Trophoblast cell (in vitro differentiated cells and primary cell): ENCODE measurements around the gene SET.
A peak's percentile ranks its signal among the peaks of the same experiment; 100 is the strongest.
"Not testable (repeated sequence)": the region's sequence is repeated elsewhere in the genome, so short reads cannot be mapped to it uniquely, and the experiment has no call there.

Source experiments
- DNase-seq, 2 donors: peaks; one replicate each; pipeline ENCODE4 v3.0.0-alpha.2; 2016
- H2AFZ ChIP-seq: 2 replicates; pipeline ENCODE4 v1.6.1; 2013; ENCODE audit warnings: low read length, moderate library complexity, mild to moderate bottlenecking; ENCODE audit not compliant: insufficient read depth, poor library complexity
- H2AK5ac ChIP-seq: 2 replicates; pipeline ENCODE4 v1.6.1; 2013; ENCODE audit warnings: mild to moderate bottlenecking, low read length
- H2BK120ac ChIP-seq: 2 replicates; pipeline ENCODE4 v1.6.1; 2013; ENCODE audit warnings: low read length, mild to moderate bottlenecking, moderate library complexity; ENCODE audit not compliant: insufficient read depth, poor library complexity
- H2BK12ac ChIP-seq: 2 replicates; pipeline ENCODE4 v1.6.1; 2013; ENCODE audit warnings: mild to moderate bottlenecking, low read length, moderate library complexity
- H2BK5ac ChIP-seq: 2 replicates; pipeline ENCODE4 v1.6.1; 2013; ENCODE audit warnings: low read length, low read depth, moderate library complexity, mild to moderate bottlenecking; ENCODE audit not compliant: poor library complexity
- H3K14ac ChIP-seq: 2 replicates; pipeline ENCODE4 v1.6.1; 2013; ENCODE audit warnings: mild to moderate bottlenecking, low read length
- H3K18ac ChIP-seq: 2 replicates; pipeline ENCODE4 v1.6.1; 2013; ENCODE audit warnings: mild to moderate bottlenecking, low read length
- H3K23ac ChIP-seq: 2 replicates; pipeline ENCODE4 v1.6.1; 2013; ENCODE audit warnings: low read length
- H3K27ac ChIP-seq: 2 replicates; pipeline ENCODE4 v1.5.1; 2013; ENCODE audit warnings: low read depth, mild to moderate bottlenecking, inconsistent platforms, low read length, moderate library complexity
- H3K27me3 ChIP-seq: 2 replicates; pipeline ENCODE4 v1.6.1; 2013; ENCODE audit warnings: inconsistent platforms, mild to moderate bottlenecking, low read length, moderate library complexity; ENCODE audit not compliant: insufficient read depth
- H3K36me3 ChIP-seq, 2 experiments: 1 replicate in 1 of 2; 2 replicates in 1 of 2; pipeline ENCODE4 v1.6.1; 2013; ENCODE audit warnings: low read length in 2 of 2, mild to moderate bottlenecking in 2 of 2, moderate library complexity in 1 of 2; ENCODE audit not compliant: insufficient read depth in 2 of 2, control insufficient read depth in 1 of 2
- H3K4ac ChIP-seq: 2 replicates; pipeline ENCODE4 v1.6.1; 2013; ENCODE audit warnings: low read depth, mild to moderate bottlenecking, low read length, moderate library complexity
- H3K4me1 ChIP-seq, 2 experiments: 1 replicate in 1 of 2; 2 replicates in 1 of 2; pipeline ENCODE4 v1.6.1; 2013; ENCODE audit warnings: low read length in 2 of 2, mild to moderate bottlenecking in 2 of 2, moderate library complexity in 1 of 2; ENCODE audit not compliant: insufficient read depth in 2 of 2, control insufficient read depth in 1 of 2
- H3K4me2 ChIP-seq: 2 replicates; pipeline ENCODE4 v1.6.1; 2013; ENCODE audit warnings: inconsistent platforms, mild to moderate bottlenecking, low read length, moderate library complexity
- H3K4me3 ChIP-seq: 2 replicates; pipeline ENCODE4 v1.5.1; 2013; ENCODE audit warnings: mild to moderate bottlenecking, low read depth, low read length, inconsistent platforms
- H3K79me1 ChIP-seq: one replicate; pipeline ENCODE4 v1.6.1; 2013; ENCODE audit warnings: low read length
- H3K79me2 ChIP-seq: 2 replicates; pipeline ENCODE4 v1.6.1; 2013; ENCODE audit warnings: low read length, mild to moderate bottlenecking; ENCODE audit not compliant: control insufficient read depth, insufficient read depth, poor library complexity
- H3K9ac ChIP-seq: 2 replicates; pipeline ENCODE4 v1.6.1; 2013; ENCODE audit warnings: mild to moderate bottlenecking, low read length
- H3K9me3 ChIP-seq: 2 replicates; pipeline ENCODE4 v1.6.1; 2013; ENCODE audit warnings: low read depth, mild to moderate bottlenecking, control low read depth, inconsistent platforms, low read length; ENCODE audit not compliant: insufficient read depth
- H4K12ac ChIP-seq: 2 replicates; pipeline ENCODE4 v1.6.1; 2013; ENCODE audit warnings: low read depth, mild to moderate bottlenecking, low read length, moderate library complexity
- H4K8ac ChIP-seq: 2 replicates; pipeline ENCODE4 v1.6.1; 2013; ENCODE audit warnings: low read depth, mild to moderate bottlenecking, low read length, moderate library complexity
- H4K91ac ChIP-seq: one replicate; pipeline ENCODE4 v1.6.1; 2013; ENCODE audit warnings: low read depth, mild to moderate bottlenecking, low read length, moderate library complexity
- WGBS: extraction: QIAGEN DNeasy Blood & Tissue Kit; methylation state at CpG from one replicate; pipeline ENCODE4 v1.1.7; 2013; ENCODE audit warnings: missing lambda C conversion rate; ENCODE audit not compliant: insufficient read length, insufficient coverage; ENCODE audit errors: extremely low coverage; 5-methylcytosine and 5-hydroxymethylcytosine counted together

The SET gene

GRCh38 chr9:128648206-128648605, 40.8 kb upstream of the SET start:
- not testable (repeated sequence) for H2AK5ac ChIP-seq
- WGBS, result no CpG with 5 or more reads among the region's 9 CpGs

GRCh38 chr9:128651798-128652197, 37.2 kb upstream of the SET start:
- no peak overlapping the region for H2AK5ac ChIP-seq
- H3K14ac ChIP-seq, result no peak overlapping the region
- H3K4me2 ChIP-seq, result no peak overlapping the region
- no peak overlapping the region for H2AFZ ChIP-seq
- H2BK120ac ChIP-seq, result no peak overlapping the region
- no peaks in the 10 kb centered on the region for H3K27me3 ChIP-seq
- no peaks in the 10 kb centered on the region for H3K9me3 ChIP-seq
- H3K36me3 ChIP-seq, result peaks cover 0 to 3% of the 10 kb centered on the region in 2 experiments
- peaks cover 4% of the 10 kb centered on the region for H3K79me2 ChIP-seq
- no peak overlapping the region for H4K91ac ChIP-seq
- no CpG with 5 or more reads among the region's 5 CpGs for WGBS
- no peak overlapping the region for H3K23ac ChIP-seq
- no peaks in the 10 kb centered on the region for H3K4me1 ChIP-seq
- H4K12ac ChIP-seq, result no peak overlapping the region
- H3K9ac ChIP-seq, result no peak overlapping the region
- no peak overlapping the region for H4K8ac ChIP-seq
- no peak overlapping the region for H3K27ac ChIP-seq
- H2BK5ac ChIP-seq, result no peak overlapping the region
- peaks cover 4% of the 10 kb centered on the region for H3K79me1 ChIP-seq
- DNase-seq, result no peak
- no peak overlapping the region for H3K18ac ChIP-seq
- no peak overlapping the region for H3K4me3 ChIP-seq
- H3K4ac ChIP-seq, result no peak overlapping the region
- no peak overlapping the region for H2BK12ac ChIP-seq

More at GRCh38 chr9:128648206-128648605, 40.8 kb upstream of the SET start:
- not testable (repeated sequence) for H3K36me3 ChIP-seq, H3K4me3 ChIP-seq, H3K79me1 ChIP-seq, H3K79me2 ChIP-seq, H4K91ac ChIP-seq, H3K4me1 ChIP-seq, H3K4ac ChIP-seq, H3K18ac ChIP-seq, H2BK5ac ChIP-seq, H2AFZ ChIP-seq, H3K9ac ChIP-seq, H3K4me2 ChIP-seq, H3K27me3 ChIP-seq, H4K8ac ChIP-seq, H3K27ac ChIP-seq, H2BK12ac ChIP-seq, H3K14ac ChIP-seq, H4K12ac ChIP-seq, H2BK120ac ChIP-seq, H3K23ac ChIP-seq, H3K9me3 ChIP-seq
- peak; percentile 69 to 89 for DNase-seq

GRCh38 chr9:128653908-128654307, 35.1 kb upstream of the SET start:
- Histone ChIP-seq H4K8ac (no peak overlapping the region), H3K4ac (peak overlapping the region; percentile 54), H2BK120ac (no peak overlapping the region), H3K4me1 (no peaks in the 10 kb centered on the region), H2BK5ac (no peak overlapping the region), H3K23ac (no peak overlapping the region), H2AFZ (no peak overlapping the region), H4K91ac (no peak overlapping the region), H2BK12ac (no peak overlapping the region), H2AK5ac (no peak overlapping the region), H3K9me3 (no peaks in the 10 kb centered on the region), H3K9ac (peak overlapping the region; percentile 48), H3K4me2 (no peak overlapping the region), H3K14ac (no peak overlapping the region), H4K12ac (no peak overlapping the region), H3K27me3 (no peaks in the 10 kb centered on the region), H3K79me1 (peaks cover 6% of the 10 kb centered on the region), H3K18ac (no peak overlapping the region), H3K27ac (no peak overlapping the region), H3K4me3 (no peak overlapping the region), H3K79me2 (peaks cover 5% of the 10 kb centered on the region), H3K36me3 (no peaks in the 10 kb centered on the region)
- no CpG with 5 or more reads among the region's 8 CpGs for WGBS
- no peak for DNase-seq

- WGBS, result no CpG with 5 or more reads among the region's 1 CpG
- H2BK5ac ChIP-seq, result no peak overlapping the region
- DNase-seq, result no peak
Measured at GRCh38 chr9:128654481-128654880, 34.5 kb upstream of the SET start.

More at GRCh38 chr9:128654481-128654880, 34.5 kb upstream of the SET start:
- Histone ChIP-seq H2AK5ac (no peak overlapping the region), H3K14ac (no peak overlapping the region), H3K9me3 (no peaks in the 10 kb centered on the region), H2AFZ (no peak overlapping the region), H3K79me1 (peaks cover 6% of the 10 kb centered on the region), H3K23ac (no peak overlapping the region), H2BK120ac (no peak overlapping the region), H4K8ac (no peak overlapping the region), H3K27me3 (no peaks in the 10 kb centered on the region), H2BK12ac (no peak overlapping the region), H4K91ac (no peak overlapping the region), H3K36me3 (no peaks in the 10 kb centered on the region), H3K4ac (peak overlapping the region; percentile 54), H3K79me2 (peaks cover 5% of the 10 kb centered on the region), H3K27ac (no peak overlapping the region), H3K9ac (no peak overlapping the region), H3K18ac (no peak overlapping the region), H3K4me1 (no peaks in the 10 kb centered on the region), H4K12ac (no peak overlapping the region), H3K4me3 (no peak overlapping the region), H3K4me2 (no peak overlapping the region)
